ENCODE measurements around the gene MS4A2.
"Not testable (repeated sequence)": the region's sequence is repeated elsewhere in the genome, so short reads cannot be mapped to it uniquely, and the experiment has no call there.

MS4A2 gene

GRCh38 chr11:60088364-60088763, at the start of gene MS4A2:
Gene MS4A2, plus strand, starts transcription at chr11:60088664. Its CDS starts 102 bp downstream, at chr11:60088766.
- no peak for DNase-seq (ENCODE audit: low spot score)

GRCh38 chr11:60040109-60040508, 48.4 kb upstream of the MS4A2 start, which contains the start of gene OOSP2:
Gene OOSP2, plus strand, starts transcription at chr11:60040409. Its CDS starts 51 bp downstream, at chr11:60040460.
- DNase-seq (ENCODE audit: low spot score) = no peak

GRCh38 chr11:60050422-60050821, 38.0 kb upstream of the MS4A2 start:
- not testable (repeated sequence) for DNase-seq (ENCODE audit: low spot score)

GRCh38 chr11:60050839-60051238, 37.6 kb upstream of the MS4A2 start:
- DNase-seq (ENCODE audit: low spot score) = not testable (repeated sequence)

GRCh38 chr11:60056349-60056969, 32.0 kb upstream of the MS4A2 start, which contains the start of gene MS4A3:
Gene MS4A3, plus strand, starts transcription at chr11:60056665. Its CDS starts 4,496 bp downstream, at chr11:60061161.
- DNase-seq (ENCODE audit: low spot score) = no peak

GRCh38 chr11:60059052-60059451, 29.4 kb upstream of the MS4A2 start:
- no peak for DNase-seq (ENCODE audit: low spot score)

GRCh38 chr11:60059521-60060240, 28.8 kb upstream of the MS4A2 start:
- no peak for DNase-seq (ENCODE audit: low spot score)

GRCh38 chr11:60064111-60064510, 24.4 kb upstream of the MS4A2 start:
- DNase-seq (ENCODE audit: low spot score) = no peak

- DNase-seq (ENCODE audit: low spot score) = no peak
Measured at GRCh38 chr11:60065801-60066200, 22.7 kb upstream of the MS4A2 start.

GRCh38 chr11:60069450-60069849, 19.0 kb upstream of the MS4A2 start:
- DNase-seq (ENCODE audit: low spot score) = no peak

GRCh38 chr11:60071644-60072043, 16.8 kb upstream of the MS4A2 start:
- DNase-seq (ENCODE audit: low spot score) = not testable (repeated sequence)

GRCh38 chr11:60077216-60077817, 11.1 kb upstream of the MS4A2 start:
- DNase-seq (ENCODE audit: low spot score) = no peak

GRCh38 chr11:60077981-60078380, 10.5 kb upstream of the MS4A2 start:
- DNase-seq (ENCODE audit: low spot score) = no peak

- no peak for DNase-seq (ENCODE audit: low spot score)
Measured at GRCh38 chr11:60078745-60079144, 9.7 kb upstream of the MS4A2 start.

- no peak for DNase-seq (ENCODE audit: low spot score)
Measured at GRCh38 chr11:60080535-60080934, 7.9 kb upstream of the MS4A2 start.

GRCh38 chr11:60084631-60085273, 3.7 kb upstream of the MS4A2 start:
- DNase-seq (ENCODE audit: low spot score) = no peak

- DNase-seq (ENCODE audit: low spot score) = no peak
Measured at GRCh38 chr11:60085909-60086308, 2.6 kb upstream of the MS4A2 start.

GRCh38 chr11:60087239-60087638, 1.2 kb upstream of the MS4A2 start:
- DNase-seq (ENCODE audit: low spot score) = no peak

- DNase-seq (ENCODE audit: low spot score) = no peak
Measured at GRCh38 chr11:60095477-60096120, 7.1 kb downstream of the MS4A2 start.

GRCh38 chr11:60097189-60097588, 8.7 kb downstream of the MS4A2 start:
- no peak for DNase-seq (ENCODE audit: low spot score)

GRCh38 chr11:60098508-60098907, 10.0 kb downstream of the MS4A2 start:
- DNase-seq (ENCODE audit: low spot score) = no peak

GRCh38 chr11:60100516-60100915, 12.1 kb downstream of the MS4A2 start:
- DNase-seq (ENCODE audit: low spot score) = no peak

Data from SW480 (cell line).